K562 treated with DMSO at 1 percent for 4 hours (cell line): ENCODE data around the gene PTPN11. TPM values are rescaled to one million over a fixed set of nuclear protein-coding genes. Genes with fewer than 3 reads are reported as not detected.

ENCODE experiments used
- total RNA-seq: library from RNA; unstranded; fragments of 300-600 nt; gene quantifications from 2 replicates; pipeline ENCODE4 v1.2.3, GENCODE V29; 2022; ENCODE audit not compliant: insufficient read depth

The PTPN11 gene
- total RNA-seq, result 34.5 and 39.3 TPM in 2 replicates

DNA sequence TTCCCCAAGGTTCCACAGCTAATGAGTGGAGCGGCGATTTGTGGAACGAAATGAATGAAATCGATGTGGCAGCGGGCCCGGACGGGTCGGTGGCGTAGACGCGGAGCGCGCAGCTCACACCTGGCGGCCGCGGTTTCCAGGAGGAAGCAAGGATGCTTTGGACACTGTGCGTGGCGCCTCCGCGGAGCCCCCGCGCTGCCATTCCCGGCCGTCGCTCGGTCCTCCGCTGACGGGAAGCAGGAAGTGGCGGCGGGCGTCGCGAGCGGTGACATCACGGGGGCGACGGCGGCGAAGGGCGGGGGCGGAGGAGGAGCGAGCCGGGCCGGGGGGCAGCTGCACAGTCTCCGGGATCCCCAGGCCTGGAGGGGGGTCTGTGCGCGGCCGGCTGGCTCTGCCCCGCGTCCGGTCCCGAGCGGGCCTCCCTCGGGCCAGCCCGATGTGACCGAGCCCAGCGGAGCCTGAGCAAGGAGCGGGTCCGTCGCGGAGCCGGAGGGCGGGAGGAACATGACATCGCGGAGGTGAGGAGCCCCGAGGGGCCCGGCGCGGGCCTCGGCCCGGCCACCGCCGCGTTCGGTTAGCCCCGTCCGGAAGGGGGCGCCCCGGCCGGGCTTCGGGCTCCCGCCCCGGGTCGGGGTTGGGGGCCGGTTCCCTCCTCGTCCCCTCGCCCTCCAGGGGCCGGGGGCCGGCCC is at the start of gene PTPN11:
TSS of gene PTPN11 (plus strand) at position 340 of the 689 bp plus-strand sequence. CDS start at position 505, 165 bp downstream.

GRCh38 chr12:112381883-112382796 is 36.6 kb upstream of the PTPN11 start, which contains the start of gene HECTD4:
HECTD4 (minus strand) TSS chr12:112382431; CDS start chr12:112382128, 303 bp downstream.

GRCh38 chr12:112409064-112409905 is 9.5 kb upstream of the PTPN11 start, which contains the start of gene RPL6:
RPL6 (minus strand) TSS chr12:112409605; CDS start chr12:112408656, 949 bp downstream.

Other genes with a start within 250 kb of the PTPN11 start
- 8.5 and 25.0 TPM in 2 replicates for gene HECTD4, start 36.5 kb upstream of the PTPN11 start, total RNA-seq
- 2,671 and 3,026 TPM in 2 replicates for gene RPL6, start 9.3 kb upstream of the PTPN11 start, total RNA-seq